HG02588 (cell line): ENCODE results near the gene DSG2.

ENCODE experiments used
- ATAC-seq: cut with Tn5 transposase; IDR thresholded peaks from one replicate; pipeline ENCODE4 v1.9.1; 2021; ENCODE audit warnings: mild to moderate bottlenecking, moderate library complexity; ENCODE audit not compliant: unreplicated experiment

The DSG2 gene

DNA sequence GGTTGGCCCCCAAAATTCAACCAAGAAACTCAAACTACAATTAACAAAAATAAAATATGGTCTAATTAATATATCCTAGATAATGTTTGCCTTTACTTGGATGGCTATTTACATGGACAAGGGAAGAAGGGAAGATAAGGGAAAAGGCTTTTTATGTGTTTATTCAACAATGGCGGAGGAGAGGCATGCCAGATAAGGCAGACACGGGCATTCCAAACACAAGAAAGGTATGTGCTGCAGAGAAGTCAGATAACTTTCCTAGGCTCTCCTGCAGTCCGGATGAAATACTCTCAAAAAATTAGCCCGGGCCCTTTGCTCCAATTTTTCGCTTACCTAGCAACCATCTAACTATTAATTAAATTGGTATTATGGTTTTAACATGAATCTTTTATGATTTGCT is 88.6 kb downstream of the DSG2 start:
- ATAC-seq = no peak

DNA sequence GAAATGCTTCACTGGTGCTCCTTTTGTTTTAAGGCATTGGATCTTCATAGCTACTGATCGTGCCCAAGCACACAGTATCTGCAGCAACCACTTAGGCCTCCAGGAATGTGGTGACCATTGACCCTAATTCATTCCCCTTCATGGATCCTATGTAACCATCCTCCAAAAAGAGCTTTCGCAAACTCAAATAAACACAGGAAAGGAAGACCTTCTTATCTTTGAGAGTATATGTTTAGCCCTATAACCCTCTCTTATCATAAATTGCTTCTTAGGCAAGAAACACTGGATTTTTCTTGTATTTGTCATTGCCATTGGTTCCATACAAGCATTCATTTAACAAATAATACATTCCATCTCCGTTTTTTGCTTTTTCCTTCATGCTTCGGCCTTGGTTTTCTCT is 89.6 kb downstream of the DSG2 start:
- ATAC-seq = no peak

DNA sequence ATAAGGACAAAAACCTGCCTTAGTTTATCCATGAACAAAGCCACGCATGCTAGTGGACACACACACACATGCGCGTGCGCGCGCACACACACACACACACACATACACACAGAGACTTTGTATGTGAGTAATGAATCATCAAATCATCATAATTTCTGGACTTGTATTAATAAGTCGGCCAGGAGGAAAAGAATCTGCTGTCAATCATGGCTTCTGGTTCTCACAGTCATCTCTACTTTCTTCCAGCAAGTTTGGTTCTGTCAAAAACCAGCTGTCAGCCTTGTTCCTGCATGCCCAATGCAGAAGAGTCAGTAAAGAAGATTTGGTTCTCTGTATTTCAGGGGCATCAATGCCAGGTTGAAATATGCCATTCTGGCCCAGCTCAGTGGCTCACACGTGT is 92.6 kb downstream of the DSG2 start:
- no peak for ATAC-seq

DNA sequence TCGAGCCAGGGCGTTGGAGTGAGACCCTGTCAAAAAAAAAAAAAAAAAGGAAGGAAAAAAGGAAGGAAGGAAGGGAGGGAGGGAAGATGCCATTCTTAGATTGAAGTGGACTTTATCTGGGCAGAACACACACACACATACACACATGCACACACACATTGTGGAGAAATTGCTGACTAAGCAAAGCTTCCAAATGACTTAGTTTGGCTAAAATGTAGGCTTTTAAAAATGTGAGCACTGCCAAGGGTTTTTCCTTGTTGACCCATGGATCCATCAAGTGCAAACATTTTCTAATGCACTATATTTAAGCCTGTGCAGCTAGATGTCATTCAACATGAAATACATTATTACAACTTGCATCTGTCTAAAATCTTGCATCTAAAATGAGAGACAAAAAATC is 93.1 kb downstream of the DSG2 start:
- ATAC-seq = no peak

DNA sequence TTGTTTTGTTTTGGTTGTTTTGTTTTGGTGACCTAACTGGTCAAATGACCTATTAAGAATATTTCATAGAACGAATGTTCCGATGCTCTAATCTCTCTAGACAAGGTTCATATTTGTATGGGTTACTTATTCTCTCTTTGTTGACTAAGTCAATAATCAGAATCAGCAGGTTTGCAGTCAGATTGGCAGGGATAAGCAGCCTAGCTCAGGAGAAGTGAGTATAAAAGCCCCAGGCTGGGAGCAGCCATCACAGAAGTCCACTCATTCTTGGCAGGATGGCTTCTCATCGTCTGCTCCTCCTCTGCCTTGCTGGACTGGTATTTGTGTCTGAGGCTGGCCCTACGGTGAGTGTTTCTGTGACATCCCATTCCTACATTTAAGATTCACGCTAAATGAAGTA is 93.7 kb downstream of the DSG2 start, which contains the start of gene TTR:
Gene TTR, plus strand, starts transcription at position 250 of the 400 bp plus-strand sequence. Its CDS starts 26 bp downstream, at position 276.
- ATAC-seq = no peak

DNA sequence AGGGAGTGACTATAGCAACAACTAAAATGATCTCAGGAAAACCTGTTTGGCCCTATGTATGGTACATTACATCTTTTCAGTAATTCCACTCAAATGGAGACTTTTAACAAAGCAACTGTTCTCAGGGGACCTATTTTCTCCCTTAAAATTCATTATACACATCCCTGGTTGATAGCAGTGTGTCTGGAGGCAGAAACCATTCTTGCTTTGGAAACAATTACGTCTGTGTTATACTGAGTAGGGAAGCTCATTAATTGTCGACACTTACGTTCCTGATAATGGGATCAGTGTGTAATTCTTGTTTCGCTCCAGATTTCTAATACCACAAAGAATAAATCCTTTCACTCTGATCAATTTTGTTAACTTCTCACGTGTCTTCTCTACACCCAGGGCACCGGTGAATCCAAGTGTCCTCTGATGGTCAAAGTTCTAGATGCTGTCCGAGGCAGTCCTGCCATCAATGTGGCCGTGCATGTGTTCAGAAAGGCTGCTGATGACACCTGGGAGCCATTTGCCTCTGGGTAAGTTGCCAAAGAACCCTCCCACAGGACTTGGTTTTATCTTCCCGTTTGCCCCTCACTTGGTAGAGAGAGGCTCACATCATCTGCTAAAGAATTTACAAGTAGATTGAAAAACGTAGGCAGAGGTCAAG is 94.7 kb downstream of the DSG2 start:
- ATAC-seq = no peak

DNA sequence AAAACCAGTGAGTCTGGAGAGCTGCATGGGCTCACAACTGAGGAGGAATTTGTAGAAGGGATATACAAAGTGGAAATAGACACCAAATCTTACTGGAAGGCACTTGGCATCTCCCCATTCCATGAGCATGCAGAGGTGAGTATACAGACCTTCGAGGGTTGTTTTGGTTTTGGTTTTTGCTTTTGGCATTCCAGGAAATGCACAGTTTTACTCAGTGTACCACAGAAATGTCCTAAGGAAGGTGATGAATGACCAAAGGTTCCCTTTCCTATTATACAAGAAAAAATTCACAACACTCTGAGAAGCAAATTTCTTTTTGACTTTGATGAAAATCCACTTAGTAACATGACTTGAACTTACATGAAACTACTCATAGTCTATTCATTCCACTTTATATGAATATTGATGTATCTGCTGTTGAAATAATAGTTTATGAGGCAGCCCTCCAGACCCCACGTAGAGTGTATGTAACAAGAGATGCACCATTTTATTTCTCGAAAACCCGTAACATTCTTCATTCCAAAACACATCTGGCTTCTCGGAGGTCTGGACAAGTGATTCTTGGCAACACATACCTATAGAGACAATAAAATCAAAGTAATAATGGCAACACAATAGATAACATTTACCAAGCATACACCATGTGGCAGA is 97.3 kb downstream of the DSG2 start:
- no peak for ATAC-seq

DNA sequence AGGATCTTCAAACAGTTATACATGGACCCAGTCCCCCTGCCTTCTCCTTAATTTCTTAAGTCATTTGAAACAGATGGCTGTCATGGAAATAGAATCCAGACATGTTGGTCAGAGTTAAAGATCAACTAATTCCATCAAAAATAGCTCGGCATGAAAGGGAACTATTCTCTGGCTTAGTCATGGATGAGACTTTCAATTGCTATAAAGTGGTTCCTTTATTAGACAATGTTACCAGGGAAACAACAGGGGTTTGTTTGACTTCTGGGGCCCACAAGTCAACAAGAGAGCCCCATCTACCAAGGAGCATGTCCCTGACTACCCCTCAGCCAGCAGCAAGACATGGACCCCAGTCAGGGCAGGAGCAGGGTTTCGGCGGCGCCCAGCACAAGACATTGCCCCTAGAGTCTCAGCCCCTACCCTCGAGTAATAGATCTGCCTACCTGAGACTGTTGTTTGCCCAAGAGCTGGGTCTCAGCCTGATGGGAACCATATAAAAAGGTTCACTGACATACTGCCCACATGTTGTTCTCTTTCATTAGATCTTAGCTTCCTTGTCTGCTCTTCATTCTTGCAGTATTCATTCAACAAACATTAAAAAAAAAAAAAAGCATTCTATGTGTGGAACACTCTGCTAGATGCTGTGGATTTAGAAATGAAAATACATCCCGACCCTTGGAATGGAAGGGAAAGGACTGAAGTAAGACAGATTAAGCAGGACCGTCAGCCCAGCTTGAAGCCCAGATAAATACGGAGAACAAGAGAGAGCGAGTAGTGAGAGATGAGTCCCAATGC is 98.3 kb downstream of the DSG2 start:
- ATAC-seq = no peak

DNA sequence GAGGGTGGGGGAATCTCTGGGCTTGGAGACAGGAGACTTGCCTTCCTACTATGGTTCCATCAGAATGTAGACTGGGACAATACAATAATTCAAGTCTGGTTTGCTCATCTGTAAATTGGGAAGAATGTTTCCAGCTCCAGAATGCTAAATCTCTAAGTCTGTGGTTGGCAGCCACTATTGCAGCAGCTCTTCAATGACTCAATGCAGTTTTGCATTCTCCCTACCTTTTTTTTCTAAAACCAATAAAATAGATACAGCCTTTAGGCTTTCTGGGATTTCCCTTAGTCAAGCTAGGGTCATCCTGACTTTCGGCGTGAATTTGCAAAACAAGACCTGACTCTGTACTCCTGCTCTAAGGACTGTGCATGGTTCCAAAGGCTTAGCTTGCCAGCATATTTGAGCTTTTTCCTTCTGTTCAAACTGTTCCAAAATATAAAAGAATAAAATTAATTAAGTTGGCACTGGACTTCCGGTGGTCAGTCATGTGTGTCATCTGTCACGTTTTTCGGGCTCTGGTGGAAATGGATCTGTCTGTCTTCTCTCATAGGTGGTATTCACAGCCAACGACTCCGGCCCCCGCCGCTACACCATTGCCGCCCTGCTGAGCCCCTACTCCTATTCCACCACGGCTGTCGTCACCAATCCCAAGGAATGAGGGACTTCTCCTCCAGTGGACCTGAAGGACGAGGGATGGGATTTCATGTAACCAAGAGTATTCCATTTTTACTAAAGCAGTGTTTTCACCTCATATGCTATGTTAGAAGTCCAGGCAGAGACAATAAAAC is 100.2 kb downstream of the DSG2 start:
- no peak for ATAC-seq
